Keratinocyte (primary cell): ENCODE results near the gene WFS1.

Experiments used
- EZH2 ChIP-seq: IDR thresholded peaks from one replicate; pipeline ENCODE4 v1.6.1; 2012; ENCODE audit warnings: inconsistent platforms, mild to moderate bottlenecking, low read length, moderate library complexity
- TF ChIP-seq, protein P1 (sequence below), 3 experiments: IDR thresholded peaks in 1 of 3; conservative IDR thresholded peaks in 1 of 3; optimal IDR thresholded peaks in 1 of 3; 2 replicates in 2 of 3; 3 replicates in 1 of 3; pipeline versions ENCODE3 to v1.5.1; 2011; ENCODE audit warnings: low read length in 3 of 3, mild to moderate bottlenecking in 3 of 3, moderate library complexity in 2 of 3, control low read depth in 1 of 3, inconsistent platforms in 1 of 3; ENCODE audit not compliant: insufficient read depth in 2 of 3; ENCODE audit errors: extremely low read depth in 1 of 3

DNA sequence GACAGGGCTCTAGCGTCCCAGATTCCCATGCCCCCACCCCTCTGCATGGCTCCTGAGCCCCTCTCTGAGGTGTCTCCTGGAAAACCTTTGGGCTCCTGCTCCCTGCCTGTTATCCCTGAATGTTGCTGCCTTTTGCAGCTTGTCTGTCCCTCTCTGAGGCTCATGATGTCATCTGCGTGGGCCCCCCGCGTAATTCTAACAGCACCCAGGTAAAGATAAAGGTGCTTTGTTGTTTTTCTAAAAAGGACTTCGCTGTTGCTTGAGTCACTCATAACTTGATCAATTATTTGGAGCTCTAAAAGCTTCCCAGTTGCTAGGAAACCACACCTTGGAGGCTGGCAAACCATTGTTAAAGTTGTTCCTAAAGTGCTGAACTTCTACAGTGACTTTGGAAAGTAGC, 36.6 kb downstream of the WFS1 start:
- TF ChIP-seq, protein P1, sequence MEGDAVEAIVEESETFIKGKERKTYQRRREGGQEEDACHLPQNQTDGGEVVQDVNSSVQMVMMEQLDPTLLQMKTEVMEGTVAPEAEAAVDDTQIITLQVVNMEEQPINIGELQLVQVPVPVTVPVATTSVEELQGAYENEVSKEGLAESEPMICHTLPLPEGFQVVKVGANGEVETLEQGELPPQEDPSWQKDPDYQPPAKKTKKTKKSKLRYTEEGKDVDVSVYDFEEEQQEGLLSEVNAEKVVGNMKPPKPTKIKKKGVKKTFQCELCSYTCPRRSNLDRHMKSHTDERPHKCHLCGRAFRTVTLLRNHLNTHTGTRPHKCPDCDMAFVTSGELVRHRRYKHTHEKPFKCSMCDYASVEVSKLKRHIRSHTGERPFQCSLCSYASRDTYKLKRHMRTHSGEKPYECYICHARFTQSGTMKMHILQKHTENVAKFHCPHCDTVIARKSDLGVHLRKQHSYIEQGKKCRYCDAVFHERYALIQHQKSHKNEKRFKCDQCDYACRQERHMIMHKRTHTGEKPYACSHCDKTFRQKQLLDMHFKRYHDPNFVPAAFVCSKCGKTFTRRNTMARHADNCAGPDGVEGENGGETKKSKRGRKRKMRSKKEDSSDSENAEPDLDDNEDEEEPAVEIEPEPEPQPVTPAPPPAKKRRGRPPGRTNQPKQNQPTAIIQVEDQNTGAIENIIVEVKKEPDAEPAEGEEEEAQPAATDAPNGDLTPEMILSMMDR (optimal IDR thresholded peaks at IDR 0.05 in 1 of 3, IDR thresholded peaks at IDR 0.05 in 1 of 3, conservative IDR thresholded peaks at IDR 0.05 in 1 of 3; ENCODE audit: extremely low read depth in 1 of 3, insufficient read depth in 2 of 3, low read length in 3 of 3): no peak
- TF ChIP-seq EZH2: no peak
